Left lung (tissue), 10 donors: Measurements from ENCODE around the gene LCN2. TPM values are rescaled to one million over a fixed set of nuclear protein-coding genes. Genes with fewer than 3 reads are reported as not detected.

ENCODE experiments used
- ATAC-seq: fragments of 200-7000 bp; cut with Tn5 transposase; one replicate; pipeline ENCODE4 v1.9.1; 2020; ENCODE audit warnings: moderate library complexity
- DNase-seq, 4 donors: peaks; one replicate each; pipeline ENCODE4 v3.0.0-alpha.2; 2013 to 2020
- H3K27ac ChIP-seq, 2 donors: fragments of 200-600 bp; sonication (generic) in 1 of 2; one replicate each; pipeline versions ENCODE4 v1.5.0 to v1.8.0; 2020 to 2021
- H3K27me3 ChIP-seq, 2 donors: fragments of 200-600 bp; sonication (generic) in 1 of 2; one replicate each; pipeline versions ENCODE4 v1.5.0 to v1.8.0; 2020 to 2021
- H3K36me3 ChIP-seq, 2 donors: fragments of 200-600 bp; sonication (generic) in 1 of 2; one replicate each; pipeline versions ENCODE4 v1.5.0 to v1.8.0; 2020 to 2021
- H3K4me1 ChIP-seq, 2 donors: fragments of 200-600 bp; one replicate each; pipeline ENCODE4 v1.8.0; 2021
- H3K4me3 ChIP-seq, 2 donors: fragments of 200-600 bp; sonication (generic) in 1 of 2; one replicate each; pipeline versions ENCODE4 v1.5.0 to v1.8.0; 2020 to 2021; ENCODE audit warnings: mild to moderate bottlenecking in 1 of 2
- H3K9me3 ChIP-seq, 2 donors: fragments of 200-600 bp; sonication (generic) in 1 of 2; one replicate each; pipeline versions ENCODE4 v1.5.0 to v1.8.0; 2020 to 2021
- CTCF ChIP-seq, 2 donors: fragments of 200-600 bp; sonication (generic) in 1 of 2; IDR thresholded peaks; one replicate each; pipeline versions ENCODE4 v1.5.0 to v1.8.0; 2021; ENCODE audit warnings: antibody characterized with exemption in 2 of 2
- intact Hi-C, 2 donors: fragments of 100-400 bp; cut with DNase I; formaldehyde crosslinking; loops; one replicate each; pipeline versions ENCODE4 v1.11.2 to v1.14.2; 2022
- polyA plus RNA-seq, 6 donors: library from polyadenylated mRNA; unstranded; fragments of 120-200 nt; gene quantifications; one replicate each; pipeline ENCODE4 v1.2.1, GENCODE V29; 2013; ENCODE audit not compliant: insufficient read length in 6 of 6
- total RNA-seq, 2 donors: library from RNA; stranded (reverse); fragmentation: NEBNext Ultra II Directional; extraction: Animal tissue kit (Norgen Biotek cat#: 25700); gene quantifications; one replicate each; pipeline ENCODE4 v1.2.1, GENCODE V29; 2021
- donor health status: DM: no; HTN: yes; CAD: no.
- donor health status: DM: no; HTN: no; CAD: no.

The LCN2 gene
- total and polyA plus RNA-seq, 8 donors: 1.3 to 155 (median 2.4) TPM

DNA sequence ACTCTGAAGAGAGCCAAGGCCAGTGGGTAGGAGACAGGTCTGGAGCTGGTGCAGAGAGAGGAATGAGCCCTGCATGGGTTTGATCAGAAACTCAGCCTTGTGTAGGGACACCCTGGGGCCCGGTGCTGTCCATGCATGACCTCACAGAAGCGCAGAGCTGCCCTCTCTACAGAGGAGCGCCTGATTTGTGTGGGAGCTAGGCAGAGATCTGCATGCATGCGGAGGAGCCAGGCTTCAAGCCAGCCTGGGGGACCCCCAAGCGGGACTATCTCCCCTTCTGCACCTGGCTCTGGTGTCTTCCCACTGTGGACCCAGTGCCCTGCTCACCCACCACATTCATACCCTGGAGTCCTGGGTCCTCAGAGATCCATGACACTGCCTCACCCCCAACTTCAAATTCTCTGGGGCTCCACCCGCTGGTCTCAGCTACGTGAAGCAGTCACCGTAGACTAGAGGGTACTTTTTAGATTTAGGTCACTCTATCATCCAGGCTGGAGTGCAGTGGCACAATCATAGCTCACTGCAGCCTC is 2.6 kb upstream of the LCN2 start:
- DNase-seq: peak in 1 of 4 donors; percentile 29
- Histone ChIP-seq H3K9me3 (no peaks in the 10 kb centered on the region), H3K4me3 (no peak overlapping the region), H3K4me1 (peaks cover 0 to 51% of the 10 kb centered on the region in 2 donors), H3K27me3 (no peaks in the 10 kb centered on the region), H3K36me3 (no peaks in the 10 kb centered on the region), H3K27ac (no peak overlapping the region)
- intact Hi-C loops: no loop called here
- ATAC-seq: no peak
- TF ChIP-seq CTCF (IDR thresholded peaks at IDR 0.05): no peak

DNA sequence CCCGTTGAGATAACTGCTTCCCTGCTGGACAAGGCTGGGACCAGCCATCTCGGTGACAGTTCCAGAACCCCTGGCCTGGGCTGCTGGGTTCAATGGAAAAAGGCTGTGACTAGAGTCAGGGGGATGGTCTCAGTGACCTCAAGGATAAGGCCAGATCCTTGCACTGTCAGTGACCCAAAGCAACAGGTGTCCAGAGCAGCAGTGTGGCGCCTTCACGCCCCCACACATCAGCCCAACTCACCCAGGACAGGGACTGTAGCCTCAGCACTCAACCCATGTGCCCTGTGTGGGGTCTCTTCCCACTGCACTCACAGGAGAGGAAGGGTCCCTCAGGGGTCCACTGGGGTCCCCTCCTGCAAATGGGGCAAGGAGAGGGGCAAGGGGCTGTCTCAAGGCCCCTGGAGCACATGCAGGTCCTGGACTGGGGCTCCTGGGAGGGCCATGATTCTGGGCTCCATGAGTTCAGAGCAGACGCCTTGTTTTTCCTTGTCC is 698 bp upstream of the LCN2 start:
- peak overlapping the region; percentile 60 to 76 for H3K27ac ChIP-seq
- H3K4me3 ChIP-seq: no peak overlapping the region
- H3K27me3 ChIP-seq: no peaks in the 10 kb centered on the region
- H3K9me3 ChIP-seq: no peaks in the 10 kb centered on the region
- DNase-seq (peak in 1 of 4 donors; percentile 26), ATAC-seq (no peak)
- intact Hi-C loops: no loop called here
- no peak for TF ChIP-seq CTCF (IDR thresholded peaks at IDR 0.05)
- peaks cover 0 to 51% of the 10 kb centered on the region in 2 donors for H3K4me1 ChIP-seq
- H3K36me3 ChIP-seq: no peaks in the 10 kb centered on the region

GRCh38 chr9:128149951-128150593 is 819 bp downstream of the LCN2 start:
- H3K9me3 ChIP-seq: no peaks in the 10 kb centered on the region
- intact Hi-C loops: no loop called here
- H3K27ac ChIP-seq: peak overlapping the region in 1 of 2 donors; percentile 76
- H3K4me1 ChIP-seq: peaks cover 0 to 41% of the 10 kb centered on the region in 2 donors
- ATAC-seq (no peak), DNase-seq (peak in 1 of 4 donors; percentile 48)
- no peaks in the 10 kb centered on the region for H3K27me3 ChIP-seq
- H3K4me3 ChIP-seq: no peak overlapping the region
- no peak for TF ChIP-seq CTCF (IDR thresholded peaks at IDR 0.05)
- H3K36me3 ChIP-seq: no peaks in the 10 kb centered on the region

GRCh38 chr9:128150594-128151308 is 1.5 kb downstream of the LCN2 start:
- no peaks in the 10 kb centered on the region for H3K27me3 ChIP-seq
- TF ChIP-seq CTCF (IDR thresholded peaks at IDR 0.05): no peak
- ATAC-seq: no peak
- H3K36me3 ChIP-seq: no peaks in the 10 kb centered on the region
- H3K27ac ChIP-seq: peak overlapping the region in 1 of 2 donors; percentile 76
- peak in 1 of 4 donors; percentile 82 for DNase-seq
- no peak overlapping the region for H3K4me3 ChIP-seq
- peaks cover 0 to 35% of the 10 kb centered on the region in 2 donors for H3K4me1 ChIP-seq
- H3K9me3 ChIP-seq: no peaks in the 10 kb centered on the region
- intact Hi-C loops: no loop called here
